Transverse colon (tissue), 4 donors: Measurements from ENCODE around the gene MRPS9.

Experiments used
- EP300 ChIP-seq: sonication (generic); formaldehyde crosslinking; IDR thresholded peaks from one replicate; pipeline ENCODE4 v1.6.1; 2017; ENCODE audit warnings: antibody characterized with exemption, low read depth
- POLR2A ChIP-seq: fragments of 450-650 bp; IDR thresholded peaks from one replicate; pipeline ENCODE4 v1.6.1; 2016; ENCODE audit warnings: antibody characterized with exemption, mild to moderate bottlenecking, moderate library complexity
- POLR2AphosphoS5 ChIP-seq, 3 donors: sonication (generic); formaldehyde crosslinking; IDR thresholded peaks; one replicate each; pipeline ENCODE4 v1.6.1; 2016; ENCODE audit warnings: antibody characterized with exemption in 3 of 3
- TF ChIP-seq, protein P1 (sequence below), 5 experiments: fragments of 200-600 bp in 3 of 5; fragments of 450-650 bp in 2 of 5; sonication (generic) in 3 of 5; IDR thresholded peaks; 1 replicate in 2 of 5; 2 replicates in 3 of 5; pipeline ENCODE4 v1.5.1; 2016 to 2017; ENCODE audit warnings: antibody characterized with exemption in 5 of 5, inconsistent platforms in 3 of 5, mild to moderate bottlenecking in 2 of 5, moderate library complexity in 1 of 5

DNA sequence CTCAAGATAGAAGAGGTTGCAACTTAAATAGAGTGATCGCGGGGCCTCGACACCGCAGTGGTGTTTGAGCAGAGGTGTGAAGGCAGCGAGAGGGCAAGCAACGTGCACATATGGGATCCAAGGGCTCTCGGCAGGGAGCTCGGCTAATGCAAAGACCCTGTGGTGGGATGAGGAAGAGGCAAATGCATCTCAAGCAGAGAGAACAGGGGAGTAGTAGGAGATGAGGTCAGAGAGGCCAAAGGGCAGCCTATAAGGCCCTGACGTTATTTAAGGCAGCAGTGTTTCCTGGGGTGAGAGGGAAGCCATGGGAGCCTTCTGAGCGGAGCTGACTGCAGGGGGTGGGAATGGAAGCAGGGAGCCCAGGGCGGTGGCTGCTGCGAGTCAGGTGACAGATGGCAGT, 74.5 kb downstream of the MRPS9 start:
- TF ChIP-seq POLR2A (no peak), POLR2AphosphoS5 (IDR thresholded peaks at IDR 0.05) (no peak), EP300 (no peak)
- TF ChIP-seq, protein P1, sequence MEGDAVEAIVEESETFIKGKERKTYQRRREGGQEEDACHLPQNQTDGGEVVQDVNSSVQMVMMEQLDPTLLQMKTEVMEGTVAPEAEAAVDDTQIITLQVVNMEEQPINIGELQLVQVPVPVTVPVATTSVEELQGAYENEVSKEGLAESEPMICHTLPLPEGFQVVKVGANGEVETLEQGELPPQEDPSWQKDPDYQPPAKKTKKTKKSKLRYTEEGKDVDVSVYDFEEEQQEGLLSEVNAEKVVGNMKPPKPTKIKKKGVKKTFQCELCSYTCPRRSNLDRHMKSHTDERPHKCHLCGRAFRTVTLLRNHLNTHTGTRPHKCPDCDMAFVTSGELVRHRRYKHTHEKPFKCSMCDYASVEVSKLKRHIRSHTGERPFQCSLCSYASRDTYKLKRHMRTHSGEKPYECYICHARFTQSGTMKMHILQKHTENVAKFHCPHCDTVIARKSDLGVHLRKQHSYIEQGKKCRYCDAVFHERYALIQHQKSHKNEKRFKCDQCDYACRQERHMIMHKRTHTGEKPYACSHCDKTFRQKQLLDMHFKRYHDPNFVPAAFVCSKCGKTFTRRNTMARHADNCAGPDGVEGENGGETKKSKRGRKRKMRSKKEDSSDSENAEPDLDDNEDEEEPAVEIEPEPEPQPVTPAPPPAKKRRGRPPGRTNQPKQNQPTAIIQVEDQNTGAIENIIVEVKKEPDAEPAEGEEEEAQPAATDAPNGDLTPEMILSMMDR (IDR thresholded peaks at IDR 0.05): no peak
